Upper lobe of left lung (tissue), 4 donors: ENCODE measurements around the gene ERMARD.

Experiments
- CTCF ChIP-seq, 6 experiments: fragments of 450-650 bp in 4 of 6; fragments of 200-600 bp in 2 of 6; sonication (generic) in 2 of 6; IDR thresholded peaks; one replicate each; pipeline ENCODE4 v1.5.1; 2016 to 2019; ENCODE audit warnings: antibody characterized with exemption in 6 of 6
- POLR2A ChIP-seq, 4 donors: fragments of 450-650 bp; IDR thresholded peaks; one replicate each; pipeline ENCODE4 v1.5.1; 2016 to 2017; ENCODE audit warnings: antibody characterized with exemption in 4 of 4, mild to moderate bottlenecking in 2 of 4
- POLR2AphosphoS5 ChIP-seq, 2 donors: sonication (generic); formaldehyde crosslinking; IDR thresholded peaks; one replicate each; pipeline ENCODE4 v1.5.1; 2017; ENCODE audit warnings: antibody characterized with exemption in 2 of 2

DNA sequence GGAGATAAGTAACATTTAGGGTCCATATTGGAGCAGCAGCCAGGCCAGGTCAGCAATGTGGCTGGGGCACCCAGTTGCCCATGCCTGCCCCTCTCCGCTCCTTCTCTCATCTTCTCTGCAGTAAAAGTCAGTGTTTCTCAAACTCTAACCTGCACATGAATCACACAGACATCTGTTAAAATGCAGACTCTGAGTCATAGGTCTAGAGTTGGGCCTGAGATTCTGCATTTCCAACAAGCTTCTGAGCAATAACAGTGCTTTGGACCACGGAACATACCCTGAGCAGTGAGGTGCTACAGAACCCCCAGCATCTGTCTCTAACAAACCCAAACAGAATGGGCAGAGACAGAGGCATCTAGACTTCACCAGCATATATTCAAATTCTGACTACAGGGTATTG is 37.2 kb upstream of the ERMARD start:
- TF ChIP-seq CTCF (IDR thresholded peaks at IDR 0.05), result no peak
- no peak for TF ChIP-seq POLR2AphosphoS5 (IDR thresholded peaks at IDR 0.05)
- no peak for TF ChIP-seq POLR2A (IDR thresholded peaks at IDR 0.05)
